ENCODE results near the gene CBX6.

Gene CBX6

DNA sequence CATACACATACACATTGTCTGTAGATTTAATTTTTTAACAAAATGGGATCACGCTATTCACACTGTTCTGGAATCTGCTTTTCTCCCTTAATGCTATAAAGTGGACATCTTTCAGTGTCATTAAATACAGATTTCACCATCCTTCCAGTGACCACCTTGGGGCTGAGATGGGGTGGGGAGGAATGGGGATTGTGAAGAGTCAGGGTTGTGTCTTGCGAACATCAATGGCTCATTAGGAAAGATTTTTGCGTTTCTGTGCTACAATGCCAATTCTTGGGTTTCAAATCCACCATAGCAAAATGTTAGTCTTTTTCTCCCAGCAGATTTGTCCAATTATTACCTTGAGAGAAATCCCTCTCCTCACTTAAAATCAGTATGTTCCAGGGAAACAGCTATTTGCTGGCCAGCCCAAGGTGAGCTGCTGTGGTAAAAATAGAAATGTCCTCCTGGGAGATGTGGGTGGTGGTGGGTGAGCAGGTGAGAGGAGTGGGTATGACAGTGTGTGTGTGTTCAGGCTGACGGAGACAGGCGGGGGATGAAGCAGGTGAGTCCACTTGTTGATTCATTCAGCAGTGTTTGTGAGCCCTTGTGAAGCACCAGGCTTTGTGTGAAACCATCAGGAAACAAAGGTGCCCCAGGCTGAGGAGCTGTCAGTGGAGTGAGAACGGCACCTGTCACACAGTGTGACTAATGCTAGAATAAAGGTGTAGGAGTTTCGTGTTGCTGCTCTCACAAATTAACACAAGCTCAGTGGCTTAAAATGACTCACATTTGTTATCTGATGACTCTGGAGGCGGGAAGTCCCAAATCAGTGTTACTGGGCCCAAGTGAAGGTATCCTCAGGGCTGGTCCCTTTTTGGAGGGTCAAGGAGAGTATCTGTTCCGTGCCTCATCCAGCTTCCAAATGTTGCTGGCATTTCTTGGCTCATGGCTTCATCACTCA is 1.7 kb upstream of the CBX6 start:
- peak in 1 of 2 donors; percentile 56 for DNase-seq

DNA sequence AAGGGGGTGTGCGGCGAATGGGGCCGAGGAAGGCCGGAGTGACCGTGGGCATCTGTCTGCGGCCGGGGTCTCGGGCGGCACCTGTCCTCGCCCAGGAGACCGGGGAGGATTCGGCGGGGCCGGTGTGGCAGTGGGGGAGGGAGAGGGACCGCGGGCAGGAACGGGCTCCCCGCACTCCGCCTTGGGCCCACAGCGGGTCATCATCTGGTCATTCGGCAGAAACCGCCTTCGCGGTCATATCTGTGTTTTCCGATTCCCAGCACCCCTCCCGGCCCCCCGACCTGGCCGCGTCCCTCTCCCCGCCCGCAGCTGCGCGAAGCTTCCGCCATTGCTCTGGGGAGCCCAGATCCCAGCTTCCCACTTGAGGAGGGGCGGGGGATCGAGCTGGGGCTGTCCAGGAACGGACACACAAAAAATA is 824 bp upstream of the CBX6 start:
- DNase-seq = peak; percentile 26

DNA sequence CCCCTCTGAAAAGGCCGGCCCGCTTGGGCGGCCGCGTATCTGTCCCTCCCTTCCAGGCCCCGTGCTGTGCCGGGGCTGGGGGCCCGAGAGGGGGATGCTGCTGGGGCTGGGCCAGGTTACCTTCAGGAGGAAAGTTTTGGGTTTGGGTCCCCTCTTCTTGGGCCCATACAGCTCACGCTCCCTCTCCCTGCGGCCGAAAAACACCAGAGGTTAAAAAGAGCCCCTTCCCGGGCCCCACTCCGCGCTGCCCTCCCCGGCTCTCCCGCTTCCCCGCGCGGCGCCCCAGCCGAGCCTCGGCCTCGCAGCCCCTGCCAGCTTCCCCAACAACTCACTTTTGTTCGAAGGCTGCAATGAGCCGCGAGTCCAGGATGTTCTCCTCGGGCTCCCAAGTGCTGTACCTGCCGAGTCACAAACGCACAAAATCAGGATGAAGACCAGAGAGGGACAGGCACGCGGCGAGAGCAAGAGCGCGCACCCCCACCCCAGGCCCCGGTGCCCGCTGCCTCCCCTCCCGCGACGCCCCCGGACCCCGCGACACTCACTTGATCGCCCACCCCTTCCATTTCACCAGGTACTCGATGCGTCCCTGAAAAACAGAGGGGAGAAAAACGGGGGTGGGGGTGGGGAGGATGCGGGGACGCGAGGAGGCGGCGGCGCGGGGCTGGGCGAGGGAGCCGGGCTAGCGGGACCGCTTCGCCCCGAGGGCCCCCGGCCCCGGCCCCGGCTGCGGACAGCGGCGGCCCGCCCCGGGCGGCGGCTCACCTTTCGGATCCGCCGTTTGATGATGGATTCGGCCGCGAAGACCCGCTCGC is 450 bp downstream of the CBX6 start:
- DNase-seq = peak in 1 of 2 donors; percentile 5

DNA sequence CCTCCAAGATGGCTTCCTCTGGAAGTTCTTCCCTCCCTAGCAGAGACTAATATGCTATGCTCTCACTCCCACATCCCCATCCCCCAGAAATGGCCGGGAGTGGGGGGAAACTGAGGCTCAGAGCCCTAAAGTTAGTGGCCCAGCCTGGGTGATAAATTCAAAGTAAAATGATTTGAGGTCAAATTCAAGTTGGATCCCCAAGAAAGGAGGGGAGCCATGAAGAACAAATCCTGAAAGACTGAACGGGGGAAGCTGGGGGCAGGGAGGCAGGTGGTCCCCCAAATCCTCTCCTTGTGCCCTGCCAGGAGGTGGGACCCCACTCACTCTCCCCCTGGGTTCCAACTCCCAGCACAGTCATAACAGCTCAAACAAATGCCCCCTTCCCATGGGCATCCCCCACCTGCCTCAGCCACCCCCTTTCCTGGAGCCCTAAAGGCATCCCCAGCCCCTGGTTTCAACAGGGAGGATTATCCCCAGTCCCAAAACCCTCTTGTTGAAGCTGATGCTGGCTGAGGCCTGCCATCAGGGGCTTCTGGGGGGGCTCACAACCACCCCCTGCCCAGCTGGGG is 1.1 kb downstream of the CBX6 start:
- DNase-seq = no peak

DNA sequence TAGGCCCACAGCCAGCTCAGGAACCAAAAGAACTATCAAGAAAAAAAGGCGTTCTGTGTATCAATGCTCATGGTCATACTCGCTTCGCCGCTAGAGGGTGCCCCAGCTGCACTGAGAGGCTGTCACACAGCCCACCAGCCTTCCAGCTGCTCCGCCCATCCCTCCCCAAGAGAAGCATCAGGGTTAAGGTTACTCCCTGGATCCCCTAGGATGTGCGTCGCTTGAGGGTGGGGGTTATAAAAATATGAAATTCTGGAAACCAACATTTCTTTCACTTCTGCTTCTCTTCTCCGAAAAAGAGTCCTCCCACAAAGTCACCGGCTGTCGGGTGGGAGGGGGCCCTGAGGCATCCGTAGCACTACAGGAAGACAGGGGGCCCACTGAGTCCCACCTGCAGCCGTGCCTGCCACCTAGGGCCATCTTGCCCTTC is 1.7 kb downstream of the CBX6 start:
- DNase-seq = peak; percentile 87 to 95

DNA sequence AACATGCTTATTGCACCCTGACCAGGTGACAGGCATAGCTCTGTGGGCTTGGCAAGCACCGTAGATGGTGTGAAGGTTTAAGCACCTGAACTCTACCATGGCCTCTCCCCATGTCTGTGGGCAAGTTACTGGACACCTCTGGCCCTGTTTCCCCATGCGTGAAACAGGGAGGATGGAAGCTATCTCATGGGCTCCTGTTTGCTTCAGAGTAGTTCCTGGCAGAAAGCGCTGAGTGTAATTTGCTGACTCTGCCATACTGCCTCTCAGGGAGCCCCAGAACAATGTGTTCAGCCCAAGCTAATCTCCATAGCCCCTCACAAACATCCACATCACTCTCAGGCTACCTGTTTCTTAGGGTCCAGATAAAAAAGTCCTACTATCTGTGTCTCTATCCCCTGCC is 2.4 kb downstream of the CBX6 start:
- DNase-seq = no peak

DNA sequence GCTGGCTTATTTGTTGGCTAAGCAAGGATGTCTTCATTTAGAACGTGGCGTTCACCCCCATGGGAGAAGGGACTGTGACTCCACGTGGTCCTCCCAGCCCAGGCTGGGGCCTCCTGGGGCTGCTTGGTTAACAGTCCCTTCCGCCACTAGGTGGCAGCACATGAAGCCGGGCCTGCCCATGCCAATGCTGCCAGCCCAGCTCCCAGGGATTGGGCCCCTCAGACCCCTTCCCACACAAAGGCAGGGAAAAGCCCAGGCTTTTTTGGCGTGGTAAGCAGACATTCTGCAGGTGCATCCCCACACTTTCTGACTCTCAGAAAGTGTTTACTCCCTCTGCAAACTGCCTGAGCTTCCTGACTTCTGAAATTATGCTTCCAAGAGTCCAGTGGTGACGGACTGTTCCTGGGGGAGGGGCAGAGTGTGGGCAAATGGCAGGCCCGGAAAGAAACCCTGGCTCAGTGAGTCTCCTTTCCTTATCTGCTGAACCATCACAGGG is 3.1 kb downstream of the CBX6 start:
- peak; percentile 52 to 92 for DNase-seq

DNA sequence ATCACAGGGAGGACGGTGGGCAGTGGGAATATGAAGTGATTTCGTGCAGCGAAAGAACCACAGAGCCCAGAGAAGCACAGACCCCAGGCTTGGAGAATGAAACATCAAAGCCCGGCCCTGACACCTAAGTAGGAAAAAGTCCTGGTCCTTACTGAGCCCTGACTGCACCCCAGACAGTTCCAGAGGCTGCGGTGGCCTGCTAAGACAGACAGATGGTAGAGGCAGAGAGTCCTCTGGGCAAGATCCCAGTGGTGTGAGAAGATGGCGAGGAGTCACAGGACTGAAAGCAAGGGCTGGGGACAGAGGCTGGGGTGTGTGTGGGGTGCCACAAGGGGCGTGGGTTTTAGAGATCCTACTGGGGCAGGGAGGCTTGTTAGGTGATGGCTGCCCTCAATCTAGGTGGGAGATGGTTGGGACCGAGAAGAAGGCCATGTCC is 3.7 kb downstream of the CBX6 start:
- DNase-seq = no peak

DNA sequence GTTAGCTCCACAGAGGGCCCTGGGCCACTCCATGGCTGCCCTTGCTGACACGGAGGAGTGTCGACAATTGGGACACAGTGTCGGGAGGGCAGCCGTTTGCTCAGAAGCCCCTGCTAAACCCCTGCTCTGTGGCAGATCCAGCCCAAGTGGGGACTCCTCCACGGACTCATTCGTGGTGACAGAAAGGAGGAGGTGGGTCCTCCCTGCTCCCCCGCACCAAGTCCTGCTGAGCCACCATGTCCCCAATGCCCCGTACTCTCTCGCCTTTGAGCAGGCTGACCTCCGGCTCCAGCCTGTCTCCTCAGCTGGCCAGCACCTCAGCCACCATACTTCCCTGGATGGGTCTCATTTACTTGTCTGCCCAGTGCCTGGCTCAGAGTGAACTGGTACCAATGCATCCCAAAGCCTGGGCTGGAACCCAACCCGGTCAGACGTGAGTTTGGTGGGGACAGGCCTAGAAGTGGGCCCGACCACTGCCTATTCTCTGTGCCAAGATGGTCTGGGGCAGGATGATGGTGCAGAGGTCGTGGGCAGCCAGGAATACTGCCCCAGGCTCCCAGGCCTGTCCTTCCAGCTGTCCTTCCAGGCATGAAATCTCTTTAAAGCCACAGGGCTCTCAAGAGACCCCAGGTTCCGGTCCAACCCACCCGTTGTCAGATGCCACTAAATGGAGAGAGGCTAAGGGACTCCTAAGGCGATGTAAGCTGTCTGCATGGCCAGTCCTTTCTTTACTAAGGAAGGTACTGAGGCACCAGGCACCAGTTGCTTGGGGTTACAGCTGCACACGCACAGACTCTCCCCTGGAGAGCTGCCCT is 4.3 kb downstream of the CBX6 start:
- DNase-seq = no peak

DNA sequence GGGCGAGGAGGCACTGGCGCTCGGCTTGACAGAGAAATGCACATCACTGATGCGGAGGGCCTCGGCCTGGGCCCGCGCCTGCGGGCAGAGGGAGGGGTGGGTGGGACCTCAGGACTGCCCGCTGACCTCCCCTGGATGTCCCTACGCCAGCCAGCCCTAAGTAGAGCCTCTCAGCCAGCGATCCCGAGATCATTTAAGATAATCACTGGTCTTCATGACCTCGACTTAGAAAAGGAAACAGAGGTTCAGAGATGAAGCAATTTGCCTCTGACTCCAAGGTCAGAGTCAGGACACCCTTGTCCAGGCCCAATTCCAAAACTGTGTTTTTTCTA is 4.9 kb downstream of the CBX6 start:
- DNase-seq = no peak

DNA sequence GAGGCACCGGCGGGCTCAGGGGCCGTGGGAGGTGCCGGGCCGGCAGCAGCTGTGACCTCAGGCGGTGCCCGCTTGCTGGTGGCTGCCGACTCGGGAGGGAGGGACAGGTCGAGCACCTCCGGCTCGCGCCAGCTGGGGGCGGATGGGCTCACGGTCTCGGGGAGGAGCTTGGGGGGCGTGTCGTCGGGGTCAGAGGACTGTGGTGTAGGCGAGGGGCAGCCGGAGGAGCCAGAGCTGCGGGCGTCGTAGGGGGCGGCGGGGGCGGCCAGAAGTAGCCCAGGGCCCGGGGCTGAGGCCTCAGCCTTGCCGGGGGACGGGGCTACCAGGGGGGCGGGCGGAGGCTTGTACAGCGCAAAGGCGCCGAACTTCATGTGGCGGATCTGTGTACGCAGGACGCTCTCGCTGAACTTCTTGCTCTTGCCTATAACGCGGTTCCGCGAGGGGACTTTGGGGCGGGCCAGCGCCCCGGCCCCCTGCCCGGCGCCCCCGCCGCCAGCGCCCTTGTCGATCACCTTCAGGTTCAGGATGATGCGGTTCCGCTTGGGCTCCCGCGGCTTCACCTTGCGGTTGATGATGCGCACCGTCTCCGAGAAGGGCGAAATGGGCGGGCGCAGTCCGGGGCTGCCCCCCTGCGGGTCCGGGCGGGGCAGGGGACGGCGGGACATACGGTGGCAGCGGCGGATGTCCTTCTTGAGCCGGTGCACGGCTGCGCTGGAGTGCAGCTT is 5.5 kb downstream of the CBX6 start:
- no peak for DNase-seq

DNA sequence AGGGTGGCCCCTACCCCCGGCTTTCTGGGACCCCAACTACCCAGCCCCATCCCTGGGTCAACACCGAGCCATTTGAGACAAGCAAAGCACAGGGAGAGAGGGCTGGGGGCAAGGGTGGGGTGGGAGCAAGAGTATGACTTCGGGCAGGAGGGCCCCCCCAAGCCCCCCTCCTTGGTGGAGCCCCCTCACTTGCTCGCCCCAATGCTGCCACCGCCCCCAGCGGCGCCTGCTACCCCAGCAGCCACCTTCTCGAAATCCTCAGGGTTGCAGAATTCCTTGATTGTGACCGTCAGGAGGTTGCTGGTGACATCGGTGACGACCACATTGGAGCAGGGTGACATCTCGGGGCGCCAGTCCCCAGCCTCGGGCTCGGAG is 6.0 kb downstream of the CBX6 start:
- no peak for DNase-seq

DNA sequence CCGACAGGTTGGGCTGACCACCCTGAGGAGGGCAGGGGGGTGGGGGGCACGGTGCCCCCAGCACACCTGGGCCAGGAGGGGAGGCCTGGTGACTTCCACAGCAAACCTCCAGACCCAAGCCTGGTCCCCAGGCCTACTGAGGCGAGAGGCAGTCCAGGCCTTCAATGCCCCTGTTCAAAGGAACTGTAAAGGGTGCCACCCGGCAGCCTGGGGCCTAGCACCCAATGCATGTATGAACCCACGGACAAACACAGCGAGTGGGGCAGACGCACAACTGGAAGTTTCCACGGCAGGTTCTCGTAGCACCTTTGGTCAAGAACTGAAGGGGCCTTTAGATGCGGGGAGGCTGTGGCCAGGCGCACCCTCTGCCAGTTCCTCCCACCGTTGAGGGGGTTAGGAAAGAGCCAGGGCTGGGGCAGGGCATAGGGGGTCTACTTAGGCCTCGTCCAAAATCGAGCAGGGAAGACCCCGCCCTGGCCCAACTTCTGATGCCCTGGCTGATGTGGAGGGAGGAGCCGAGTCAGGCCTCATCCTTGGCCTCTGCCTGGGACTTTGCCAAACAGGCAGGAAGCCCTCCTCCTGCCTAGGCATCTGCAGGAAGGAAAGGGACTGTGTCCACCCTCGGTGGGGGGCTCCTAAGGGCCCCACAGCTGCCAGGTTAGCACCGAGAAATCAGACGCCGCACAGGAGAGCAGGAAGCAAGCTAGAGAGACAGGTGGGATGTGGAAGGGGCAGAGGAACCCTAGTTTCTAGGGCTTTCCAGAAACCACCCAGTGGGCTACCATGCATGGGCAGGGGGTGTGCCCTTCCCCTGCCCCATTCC is 6.6 kb downstream of the CBX6 start:
- no peak for DNase-seq

DNA sequence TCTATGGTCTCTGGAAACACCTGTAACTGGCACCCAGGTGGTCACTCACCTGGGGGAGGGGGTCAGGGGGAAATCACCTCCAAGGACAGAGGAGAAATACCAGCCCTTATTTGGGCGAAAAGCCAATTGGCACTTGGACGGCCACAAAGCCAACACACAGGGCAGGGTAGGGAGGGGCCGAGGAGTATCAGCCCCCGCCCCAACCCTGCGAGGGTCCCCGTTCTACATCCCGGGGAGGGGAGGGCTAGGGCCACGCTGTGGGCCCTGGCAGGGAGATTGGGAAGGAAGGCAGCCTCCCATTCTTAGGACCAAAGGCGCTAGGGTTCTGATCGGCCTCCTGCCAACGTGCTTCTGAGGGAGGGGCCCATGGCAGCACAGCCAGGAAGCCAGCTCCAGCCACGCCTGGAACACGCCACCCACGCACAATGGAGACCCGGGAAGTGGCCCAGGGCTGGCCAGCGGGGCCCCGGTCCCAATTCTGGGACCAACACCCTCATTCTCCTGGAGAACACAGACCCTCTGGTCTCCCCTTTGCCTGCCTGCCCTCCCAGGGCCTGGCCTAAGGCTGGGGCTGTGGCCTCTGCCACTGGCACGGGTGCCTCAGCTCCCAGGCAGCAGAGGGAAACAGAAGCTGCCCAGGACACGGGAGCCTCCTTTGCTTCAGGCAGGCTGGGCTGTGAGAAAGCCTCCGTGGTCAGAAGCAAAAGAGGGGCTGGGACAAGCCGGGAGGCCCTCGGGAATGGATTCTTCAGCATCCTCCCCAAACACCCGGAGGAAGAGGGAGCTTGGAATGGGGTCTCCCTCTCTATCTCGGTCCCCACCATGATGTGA is 7.4 kb downstream of the CBX6 start:
- DNase-seq = no peak

DNA sequence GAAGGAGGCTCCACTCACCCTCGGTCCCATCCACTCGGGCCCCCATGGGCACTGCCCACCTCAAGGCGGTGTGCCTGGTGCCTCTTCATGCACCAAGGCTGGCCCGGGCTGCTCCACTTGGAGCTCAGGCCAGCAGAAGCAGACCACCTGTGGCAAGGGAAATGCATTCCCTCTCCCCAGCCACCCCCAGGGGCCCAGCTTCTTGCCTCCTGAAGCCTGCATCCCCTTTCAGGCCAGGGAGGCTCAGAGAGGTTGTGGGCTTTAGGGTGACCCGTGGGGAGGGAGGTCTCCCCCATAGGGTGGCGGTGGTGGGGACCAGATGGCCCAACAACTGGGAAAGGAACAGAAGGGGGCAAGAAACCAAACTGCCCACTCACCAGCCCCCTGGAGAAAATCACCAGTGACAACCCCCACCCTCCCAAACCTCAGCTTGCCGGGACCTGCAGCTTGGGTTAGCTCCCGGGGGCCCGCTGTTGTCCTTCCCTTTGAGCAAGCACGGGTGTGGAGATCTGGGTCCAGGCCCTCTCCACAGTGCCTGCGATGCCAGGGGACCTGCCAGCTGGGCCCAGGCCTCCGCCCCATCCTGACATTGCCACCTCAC is 8.4 kb downstream of the CBX6 start:
- no peak for DNase-seq

DNA sequence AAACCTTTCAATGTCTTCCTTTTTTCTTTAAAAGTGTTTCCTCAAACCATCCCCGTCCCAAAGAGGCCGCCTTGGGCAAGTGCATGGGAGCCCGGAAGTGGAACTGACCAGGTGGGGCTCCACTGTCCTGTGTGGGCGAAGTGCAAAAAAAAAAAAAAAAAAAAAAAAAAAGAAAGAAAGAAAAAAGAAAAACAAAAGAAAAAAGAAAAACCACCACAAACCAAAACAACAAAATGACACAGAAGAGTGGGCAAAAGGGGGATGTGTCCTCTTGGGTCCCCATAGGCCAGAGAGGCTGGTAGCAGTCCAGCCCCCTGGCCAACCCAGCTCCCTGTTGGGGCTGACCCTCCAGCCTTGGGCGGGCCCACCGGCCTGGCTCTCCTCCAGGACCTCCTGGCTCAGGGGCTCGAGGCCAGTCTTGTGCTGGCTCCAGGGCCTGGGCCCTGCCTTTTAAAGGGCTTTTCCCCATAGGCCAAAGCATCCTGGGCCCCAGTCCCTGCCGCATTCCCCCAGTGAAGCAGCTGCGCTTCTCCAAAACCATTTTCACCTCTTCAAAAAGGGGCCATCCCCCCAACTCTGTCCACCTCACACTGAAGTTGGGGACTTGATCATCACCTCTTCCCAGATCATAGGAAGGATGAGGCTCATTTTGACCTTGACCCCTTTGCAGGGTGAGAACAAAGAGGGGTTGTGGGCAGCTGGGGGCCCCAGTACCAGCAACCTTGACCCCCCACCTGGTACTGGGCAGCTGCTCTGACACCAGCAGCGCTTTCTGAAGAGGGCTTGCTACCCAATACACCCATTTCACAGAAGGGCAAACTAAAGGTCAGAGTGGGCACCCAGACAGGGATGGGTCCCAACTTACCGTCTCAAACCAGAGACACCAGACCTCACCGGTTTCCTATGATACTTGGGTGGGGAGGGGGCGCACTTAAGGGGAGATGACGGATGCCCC is 9.4 kb downstream of the CBX6 start:
- DNase-seq = no peak

DNA sequence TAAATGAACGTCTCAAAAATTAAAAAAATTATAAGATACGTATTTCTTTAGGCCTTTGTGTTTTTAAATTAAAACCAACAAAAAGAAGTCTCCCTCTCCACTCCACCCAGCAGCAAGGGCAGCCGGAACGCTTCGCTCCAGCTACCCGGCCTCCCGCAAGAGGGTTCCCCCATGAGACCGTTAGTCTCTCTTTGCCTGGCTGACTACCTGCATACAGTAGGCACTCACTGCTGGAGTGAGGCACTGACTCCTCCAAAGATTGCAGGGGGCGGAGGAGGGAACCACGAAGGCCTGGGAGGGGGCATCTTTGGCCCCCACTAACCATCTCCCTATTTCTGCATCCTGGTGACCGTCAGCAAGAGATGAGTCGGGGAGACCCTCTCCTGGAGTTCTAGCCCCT is 10.1 kb downstream of the CBX6 start:
- no peak for DNase-seq

DNA sequence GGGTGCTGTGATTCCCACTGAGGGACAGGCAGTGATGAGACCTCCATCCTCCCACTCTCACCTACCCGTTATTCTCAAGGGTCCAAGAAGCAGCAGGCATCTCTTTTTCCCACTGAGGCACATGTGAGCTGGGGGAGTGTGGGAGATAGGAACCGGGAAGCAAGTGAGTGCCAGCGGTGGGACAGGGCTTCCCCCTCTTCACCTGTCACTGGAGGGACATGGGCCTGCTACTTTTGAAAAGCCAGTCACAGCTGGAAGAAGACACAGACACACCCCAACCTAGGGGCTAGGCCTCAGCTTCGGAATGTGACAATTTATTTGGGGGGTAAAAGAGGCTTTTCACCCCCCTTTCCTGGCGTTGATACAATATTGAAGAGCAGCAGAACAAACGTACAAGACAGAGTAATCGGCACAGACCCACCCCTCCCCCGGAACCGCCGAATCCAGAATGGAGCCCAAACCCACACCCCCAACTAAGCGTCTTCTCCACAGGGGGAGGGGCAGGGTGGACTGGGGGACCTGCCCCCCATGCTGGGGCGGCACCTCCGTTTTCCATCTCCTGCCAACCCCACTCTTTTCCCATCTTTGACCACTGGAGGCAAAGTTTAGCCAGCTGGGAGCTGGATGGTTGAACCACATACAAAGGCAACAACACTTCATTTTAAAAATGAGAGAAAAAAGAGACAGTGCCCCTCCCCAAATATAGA is 10.7 kb downstream of the CBX6 start:
- no peak for DNase-seq

All from inflammatory macrophage treated with lipopolysaccharide for 1 hour (primary cell).